Fibroblast of lung (primary cell): ENCODE data around the gene PPARG. TPM values are rescaled to one million over a fixed set of nuclear protein-coding genes. Genes with fewer than 3 reads are reported as not detected.

Experiments
- DNase-seq, 2 donors: peaks; one replicate each; pipeline versions ENCODE4 v3.0.0 to v3.0.0-alpha.2; 2010; ENCODE audit warnings: low read depth in 2 of 2
- H2AFZ ChIP-seq: 2 replicates; pipeline ENCODE4 v1.5.1; 2012; ENCODE audit warnings: low read length, control low read depth, inconsistent platforms
- H3K27ac ChIP-seq: 2 replicates; pipeline ENCODE4 v1.5.1; 2011; ENCODE audit warnings: low read length, control low read depth; ENCODE audit not compliant: insufficient read depth
- H3K27me3 ChIP-seq: 2 replicates; pipeline ENCODE4 v1.5.1; 2011; ENCODE audit warnings: mild to moderate bottlenecking, low read length; ENCODE audit not compliant: control insufficient read depth, insufficient read depth
- H3K36me3 ChIP-seq: 2 replicates; pipeline ENCODE4 v1.5.1; 2011; ENCODE audit warnings: low read length; ENCODE audit not compliant: control insufficient read depth, insufficient read depth
- H3K4me1 ChIP-seq: 2 replicates; pipeline ENCODE4 v1.5.1; 2011; ENCODE audit warnings: low read length; ENCODE audit not compliant: control insufficient read depth, insufficient read depth; ENCODE audit errors: extremely low read depth
- H3K4me2 ChIP-seq: 2 replicates; pipeline ENCODE4 v1.5.1; 2011; ENCODE audit warnings: low read length, control low read depth; ENCODE audit not compliant: insufficient read depth; ENCODE audit errors: extremely low read depth
- H3K4me3 ChIP-seq, 4 experiments: fragments of 200-600 bp in 1 of 4; sonication (generic) in 1 of 4; replicated peaks in 1 of 4; 2 replicates each; pipeline ENCODE4 v1.5.1; 2011 to 2016; ENCODE audit warnings: low read length in 4 of 4, low read depth in 3 of 4, mild to moderate bottlenecking in 3 of 4, control low read depth in 2 of 4, inconsistent platforms in 1 of 4, mixed read lengths in 1 of 4; ENCODE audit not compliant: insufficient read depth in 1 of 4; ENCODE audit errors: control extremely low read depth in 1 of 4
- H3K79me2 ChIP-seq: 2 replicates; pipeline ENCODE4 v1.5.1; 2012; ENCODE audit warnings: mild to moderate bottlenecking, low read length, inconsistent platforms; ENCODE audit not compliant: control insufficient read depth, insufficient read depth
- H3K9ac ChIP-seq: 2 replicates; pipeline ENCODE4 v1.5.1; 2011; ENCODE audit warnings: mild to moderate bottlenecking, low read length, control low read depth; ENCODE audit not compliant: insufficient read depth
- H3K9me3 ChIP-seq: 2 replicates; pipeline ENCODE4 v1.5.1; 2012; ENCODE audit warnings: low read depth, low read length; ENCODE audit not compliant: control insufficient read depth, insufficient read depth
- H4K20me1 ChIP-seq: 2 replicates; pipeline ENCODE4 v1.5.1; 2011; ENCODE audit warnings: low read length; ENCODE audit not compliant: control insufficient read depth, insufficient read depth; ENCODE audit errors: extremely low read depth
- CTCF ChIP-seq, 2 donors: IDR thresholded peaks in 1 of 2; conservative IDR thresholded peaks in 1 of 2; 1 replicate in 1 of 2; 2 replicates in 1 of 2; pipeline ENCODE4 v1.5.1; 2011 to 2012; ENCODE audit warnings: low read length in 2 of 2, control low read depth in 1 of 2, inconsistent platforms in 1 of 2, low read depth in 1 of 2, mild to moderate bottlenecking in 1 of 2
- EZH2 ChIP-seq: IDR thresholded peaks from 2 replicates; pipeline ENCODE4 v1.5.1; 2012; ENCODE audit warnings: low read length, control low read depth, mild to moderate bottlenecking; ENCODE audit errors: missing control alignments
- polyA plus RNA-seq, 2 donors: library from polyadenylated mRNA; depleted of rRNA in 1 of 2; stranded (reverse) in 1 of 2; unstranded in 1 of 2; fragments of >200 nt; gene quantifications; 2 replicates each; pipeline ENCODE4 v1.2.1, GENCODE V29; 2011 to 2012; ENCODE audit warnings: missing spikeins in 1 of 2
- total RNA-seq: library from RNA; depleted of rRNA; stranded (reverse); fragments of >200 nt; gene quantifications from 2 replicates; pipeline ENCODE4 v1.2.1, GENCODE V29; 2014

PPARG gene
- total and polyA plus RNA-seq, 2 donors (not counting 1 experiment from before 2014, with no cell fraction given): 32.8 to 42.8 TPM

- H3K27me3 ChIP-seq: no peaks in the 10 kb centered on the region
- DNase-seq: no peak
- no peaks in the 10 kb centered on the region for H4K20me1 ChIP-seq
- no peaks in the 10 kb centered on the region for H3K79me2 ChIP-seq
- no peaks in the 10 kb centered on the region for H3K4me1 ChIP-seq
- no peaks in the 10 kb centered on the region for H3K36me3 ChIP-seq
- no peak overlapping the region for H2AFZ ChIP-seq
- H3K4me3 ChIP-seq: no peak overlapping the region
- no peaks in the 10 kb centered on the region for H3K9me3 ChIP-seq
- TF ChIP-seq CTCF (conservative IDR thresholded peaks at IDR 0.05 in 1 of 2, IDR thresholded peaks at IDR 0.05 in 1 of 2; ENCODE audit: low read depth in 1 of 2, low read length in 2 of 2) (no peak), EZH2 (no peak)
- no peak overlapping the region for H3K9ac ChIP-seq
- no peak overlapping the region for H3K27ac ChIP-seq
- no peak overlapping the region for H3K4me2 ChIP-seq
Observed at GRCh38 chr3:12408984-12409683, 120.3 kb downstream of the PPARG start.

GRCh38 chr3:12409684-12410596, 121.1 kb downstream of the PPARG start:
- Histone ChIP-seq H3K36me3 (no peaks in the 10 kb centered on the region), H3K4me2 (no peak overlapping the region), H4K20me1 (no peaks in the 10 kb centered on the region), H3K9ac (no peak overlapping the region), H3K79me2 (no peaks in the 10 kb centered on the region), H2AFZ (no peak overlapping the region), H3K27ac (no peak overlapping the region), H3K4me3 (no peak overlapping the region), H3K9me3 (no peaks in the 10 kb centered on the region), H3K4me1 (no peaks in the 10 kb centered on the region), H3K27me3 (no peaks in the 10 kb centered on the region)
- no peak for DNase-seq
- TF ChIP-seq EZH2: no peak
- TF ChIP-seq CTCF (conservative IDR thresholded peaks at IDR 0.05 in 1 of 2, IDR thresholded peaks at IDR 0.05 in 1 of 2; ENCODE audit: low read depth in 1 of 2, low read length in 2 of 2): no peak

GRCh38 chr3:12413721-12414255, 124.9 kb downstream of the PPARG start:
- no peaks in the 10 kb centered on the region for H3K27me3 ChIP-seq
- H3K9me3 ChIP-seq: no peaks in the 10 kb centered on the region
- no peak overlapping the region for H3K27ac ChIP-seq
- H3K36me3 ChIP-seq: no peaks in the 10 kb centered on the region
- H3K4me3 ChIP-seq: no peak overlapping the region
- H3K79me2 ChIP-seq: no peaks in the 10 kb centered on the region
- no peak overlapping the region for H3K4me2 ChIP-seq
- no peak overlapping the region for H3K9ac ChIP-seq
- no peak for DNase-seq
- H2AFZ ChIP-seq: no peak overlapping the region
- H3K4me1 ChIP-seq: no peaks in the 10 kb centered on the region
- H4K20me1 ChIP-seq: no peaks in the 10 kb centered on the region
- TF ChIP-seq EZH2 (no peak), CTCF (conservative IDR thresholded peaks at IDR 0.05 in 1 of 2, IDR thresholded peaks at IDR 0.05 in 1 of 2; ENCODE audit: low read depth in 1 of 2, low read length in 2 of 2) (no peak)
